Activated CD4-positive, alpha-beta T cell treated with anti-CD3 and anti-CD28 coated beads, Interleukin-2, amount 50 U/mL, for 48 hours (primary cell): Measurements from ENCODE around the gene TSPAN1.
A peak's percentile ranks its signal among the peaks of the same experiment; 100 is the strongest.
"Not testable (repeated sequence)": the region's sequence is repeated elsewhere in the genome, so short reads cannot be mapped to it uniquely, and the experiment has no call there.

ENCODE experiments used
- DNase-seq, 2 experiments: peaks; one replicate each; pipeline ENCODE4 v3.0.0-alpha.2; 2020

Gene TSPAN1

GRCh38 chr1:46220808-46221207, 45.9 kb downstream of the TSPAN1 start:
- no peak for DNase-seq

GRCh38 chr1:46221749-46222148, 46.9 kb downstream of the TSPAN1 start:
- no peak for DNase-seq

GRCh38 chr1:46223055-46223454, 48.2 kb downstream of the TSPAN1 start:
- DNase-seq: not testable (repeated sequence)

GRCh38 chr1:46223472-46223943, 48.6 kb downstream of the TSPAN1 start:
- peak; percentile 53 to 68 for DNase-seq

- no peak for DNase-seq
Observed at GRCh38 chr1:46224966-46225365, 50.1 kb downstream of the TSPAN1 start.

DNA sequence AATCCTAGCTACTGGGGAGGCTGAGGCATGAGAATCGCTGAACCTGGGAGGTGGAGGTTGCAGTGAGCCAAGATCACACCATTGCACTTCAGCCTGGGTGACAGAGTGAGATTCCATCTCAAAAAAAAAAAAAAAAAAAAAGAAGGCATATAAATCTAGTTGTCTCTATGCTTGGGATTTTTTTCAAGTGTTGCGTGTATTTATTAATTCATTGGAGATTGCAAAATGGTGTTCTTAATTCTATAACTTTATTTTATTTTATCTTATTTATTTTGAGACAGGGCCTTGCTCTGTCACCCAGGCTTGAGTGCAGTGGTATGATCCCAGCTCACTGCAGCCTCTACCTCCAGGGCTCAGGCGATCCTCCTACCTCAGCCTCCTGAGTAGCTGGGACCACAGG, 56.3 kb downstream of the TSPAN1 start:
- DNase-seq: not testable (repeated sequence)
